Nasal cavity respiratory epithelium epithelial cell of viscerocranial mucosa (primary cell): ENCODE data around the gene FBXL22. TPM values are rescaled to one million over a fixed set of nuclear protein-coding genes. Genes with fewer than 3 reads are reported as not detected.

Source experiments
- total RNA-seq: library from RNA; depleted of rRNA; stranded (reverse); fragments of >200 nt; gene quantifications from 2 replicates; pipeline ENCODE4 v1.2.3, GENCODE V29; 2014

FBXL22 gene
- 0.28 and 0.34 TPM in 2 replicates for total RNA-seq

GRCh38 chr15:63597038-63597790 is at the start of gene FBXL22:
TSS of gene FBXL22 (plus strand) at chr15:63597387. CDS start at chr15:63597393, 6 bp downstream.

Other genes starting within 250 kb of the FBXL22 start
- gene CA12, start 215.5 kb upstream of the FBXL22 start, total RNA-seq = 38.3 and 211 TPM in 2 replicates
- 68.9 and 70.4 TPM in 2 replicates for gene USP3, start 92.8 kb upstream of the FBXL22 start, total RNA-seq
- gene HERC1, start 236.6 kb downstream of the FBXL22 start, total RNA-seq = 63.6 and 111 TPM in 2 replicates